ENCODE measurements around the gene NXPE2.

The NXPE2 gene

DNA sequence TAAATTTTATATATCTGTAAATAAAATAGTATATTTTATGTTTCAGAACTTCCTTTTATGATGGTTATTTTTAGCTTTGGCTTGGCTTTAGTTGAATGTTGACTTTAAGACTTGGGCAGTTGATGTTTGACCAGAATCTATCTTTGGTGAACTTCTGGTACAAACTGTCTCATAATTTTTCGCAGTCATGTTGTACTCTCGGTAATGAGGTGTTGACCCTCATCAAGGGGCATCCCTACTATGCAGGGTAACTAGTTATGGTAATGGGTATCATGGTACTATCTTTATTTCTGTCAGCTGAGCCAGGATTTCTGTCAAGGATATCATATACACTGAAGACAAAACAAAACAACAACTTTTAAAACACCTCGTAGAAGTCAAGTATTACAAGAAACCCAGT lies 67.7 kb downstream of the NXPE2 start:
- no peak for DNase-seq
